GM12878 (cell line): ENCODE data around the gene TCF25.

Experiments
- CREM ChIP-seq: IDR thresholded peaks from 2 replicates; pipeline ENCODE4 v1.6.1; 2014; ENCODE audit warnings: antibody characterized with exemption, low read depth
- EZH2 ChIP-seq: IDR thresholded peaks from 2 replicates; pipeline ENCODE4 v1.6.1; 2012; ENCODE audit warnings: low read depth, mild to moderate bottlenecking, control low read depth, inconsistent platforms, low read length, borderline replicate concordance; ENCODE audit not compliant: control insufficient read depth
- RBBP5 ChIP-seq: fragments of 200-600 bp; sonication (generic); conservative IDR thresholded peaks from 2 replicates; pipeline ENCODE4 v1.6.1; 2016
- ZSCAN29 ChIP-seq: fragments of 450-650 bp; IDR thresholded peaks from 2 replicates; pipeline ENCODE4 v1.6.1; 2017; ENCODE audit warnings: mild to moderate bottlenecking, moderate library complexity
- TF ChIP-seq, protein P1 (sequence below), 3 experiments: IDR thresholded peaks in 2 of 3; conservative IDR thresholded peaks in 1 of 3; 2 replicates each; pipeline ENCODE4 v1.5.1; 2011; ENCODE audit warnings: low read depth in 3 of 3, low read length in 3 of 3, mild to moderate bottlenecking in 3 of 3, control low read depth in 2 of 3, moderate library complexity in 2 of 3, inconsistent platforms in 1 of 3, mixed read lengths in 1 of 3; ENCODE audit not compliant: control insufficient read depth in 2 of 3, insufficient read depth in 1 of 3; ENCODE audit errors: extremely low read depth in 1 of 3
- TF ChIP-seq, protein P2 (sequence below): IDR thresholded peaks from 2 replicates; pipeline ENCODE4 v1.6.1; 2011; ENCODE audit warnings: borderline replicate concordance, low read depth, mild to moderate bottlenecking, moderate library complexity, mixed read lengths, low read length; ENCODE audit not compliant: insufficient read depth; ENCODE audit errors: extremely low read length
- TF ChIP-seq, protein P3 (sequence below): IDR thresholded peaks from 2 replicates; pipeline ENCODE4 v1.6.1; 2011; ENCODE audit warnings: mild to moderate bottlenecking, low read depth, low read length, moderate library complexity; ENCODE audit not compliant: insufficient replicate concordance

DNA sequence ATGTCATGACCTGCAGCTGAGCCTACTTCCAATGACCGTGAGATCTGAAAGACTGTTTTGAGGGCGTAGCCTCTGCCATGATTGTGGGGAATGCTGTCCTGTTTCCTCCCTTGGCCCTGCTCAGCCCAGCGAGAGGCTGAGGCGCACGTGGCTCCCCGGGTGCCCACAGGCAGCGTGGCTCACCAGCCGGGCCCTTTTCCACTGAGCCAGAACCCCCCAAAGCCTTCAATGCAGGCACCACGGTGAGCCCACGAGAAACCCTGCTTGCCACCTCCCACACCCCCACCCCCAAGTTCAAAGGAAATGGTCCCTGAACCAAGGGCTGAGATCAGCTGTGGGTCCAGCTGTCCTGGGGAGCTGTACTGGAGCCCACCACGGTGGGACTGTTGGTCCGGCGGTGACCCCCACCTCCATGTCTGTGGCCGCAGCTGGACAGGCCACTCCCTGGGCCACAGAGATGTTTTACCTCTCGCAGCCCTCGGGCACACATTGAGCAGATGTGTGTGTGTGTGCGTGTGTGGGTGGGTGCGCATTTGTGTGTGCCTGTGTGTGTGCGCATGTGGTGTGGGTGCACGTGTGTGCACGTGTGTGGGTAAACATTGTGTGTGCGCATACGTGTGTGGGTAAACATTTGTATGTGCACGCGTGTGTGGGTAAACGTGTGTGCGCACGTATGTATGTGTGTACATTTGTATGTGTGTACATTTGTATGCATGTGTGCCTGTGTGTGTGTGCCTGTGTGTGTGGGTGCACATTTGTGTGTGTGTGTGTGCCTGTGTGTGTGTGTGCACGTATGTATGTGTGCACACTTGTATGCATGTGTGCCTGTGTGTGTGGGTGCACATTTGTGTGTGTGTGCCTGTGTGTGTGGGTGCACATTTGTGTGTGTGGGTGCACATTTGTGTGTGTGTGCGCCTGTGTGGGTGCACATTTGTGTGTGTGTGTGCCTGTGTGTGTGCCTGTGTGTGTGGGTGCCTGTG lies 40.3 kb downstream of the TCF25 start:
- TF ChIP-seq RBBP5 (no peak), CREM (no peak), EZH2 (no peak), ZSCAN29 (no peak)
- TF ChIP-seq, protein P1, sequence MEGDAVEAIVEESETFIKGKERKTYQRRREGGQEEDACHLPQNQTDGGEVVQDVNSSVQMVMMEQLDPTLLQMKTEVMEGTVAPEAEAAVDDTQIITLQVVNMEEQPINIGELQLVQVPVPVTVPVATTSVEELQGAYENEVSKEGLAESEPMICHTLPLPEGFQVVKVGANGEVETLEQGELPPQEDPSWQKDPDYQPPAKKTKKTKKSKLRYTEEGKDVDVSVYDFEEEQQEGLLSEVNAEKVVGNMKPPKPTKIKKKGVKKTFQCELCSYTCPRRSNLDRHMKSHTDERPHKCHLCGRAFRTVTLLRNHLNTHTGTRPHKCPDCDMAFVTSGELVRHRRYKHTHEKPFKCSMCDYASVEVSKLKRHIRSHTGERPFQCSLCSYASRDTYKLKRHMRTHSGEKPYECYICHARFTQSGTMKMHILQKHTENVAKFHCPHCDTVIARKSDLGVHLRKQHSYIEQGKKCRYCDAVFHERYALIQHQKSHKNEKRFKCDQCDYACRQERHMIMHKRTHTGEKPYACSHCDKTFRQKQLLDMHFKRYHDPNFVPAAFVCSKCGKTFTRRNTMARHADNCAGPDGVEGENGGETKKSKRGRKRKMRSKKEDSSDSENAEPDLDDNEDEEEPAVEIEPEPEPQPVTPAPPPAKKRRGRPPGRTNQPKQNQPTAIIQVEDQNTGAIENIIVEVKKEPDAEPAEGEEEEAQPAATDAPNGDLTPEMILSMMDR (IDR thresholded peaks at IDR 0.05 in 2 of 3, conservative IDR thresholded peaks at IDR 0.05 in 1 of 3; ENCODE audit: control insufficient read depth in 2 of 3, extremely low read depth in 1 of 3, insufficient read depth in 1 of 3, low read depth in 3 of 3, low read length in 3 of 3): no peak
- TF ChIP-seq, protein P2, sequence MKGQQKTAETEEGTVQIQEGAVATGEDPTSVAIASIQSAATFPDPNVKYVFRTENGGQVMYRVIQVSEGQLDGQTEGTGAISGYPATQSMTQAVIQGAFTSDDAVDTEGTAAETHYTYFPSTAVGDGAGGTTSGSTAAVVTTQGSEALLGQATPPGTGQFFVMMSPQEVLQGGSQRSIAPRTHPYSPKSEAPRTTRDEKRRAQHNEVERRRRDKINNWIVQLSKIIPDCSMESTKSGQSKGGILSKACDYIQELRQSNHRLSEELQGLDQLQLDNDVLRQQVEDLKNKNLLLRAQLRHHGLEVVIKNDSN: no peak
- TF ChIP-seq, protein P3, sequence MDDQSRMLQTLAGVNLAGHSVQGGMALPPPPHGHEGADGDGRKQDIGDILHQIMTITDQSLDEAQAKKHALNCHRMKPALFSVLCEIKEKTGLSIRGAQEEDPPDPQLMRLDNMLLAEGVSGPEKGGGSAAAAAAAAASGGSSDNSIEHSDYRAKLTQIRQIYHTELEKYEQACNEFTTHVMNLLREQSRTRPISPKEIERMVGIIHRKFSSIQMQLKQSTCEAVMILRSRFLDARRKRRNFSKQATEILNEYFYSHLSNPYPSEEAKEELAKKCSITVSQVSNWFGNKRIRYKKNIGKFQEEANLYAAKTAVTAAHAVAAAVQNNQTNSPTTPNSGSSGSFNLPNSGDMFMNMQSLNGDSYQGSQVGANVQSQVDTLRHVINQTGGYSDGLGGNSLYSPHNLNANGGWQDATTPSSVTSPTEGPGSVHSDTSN: no peak
